Chondrocyte (in vitro differentiated cells): ENCODE results near the gene CMSS1. TPM values are rescaled to one million over a fixed set of nuclear protein-coding genes. Genes with fewer than 3 reads are reported as not detected.

ENCODE experiments used
- DNase-seq: peaks from one replicate; pipeline ENCODE4 v3.0.0; 2021; ENCODE audit warnings: mixed read lengths, low spot score
- H3K27ac Mint-ChIP-seq: one replicate; pipeline ENCODE4 v1.8.0; 2021; ENCODE audit warnings: mild to moderate bottlenecking, moderate library complexity, mixed read lengths; ENCODE audit not compliant: unreplicated experiment
- H3K27me3 Mint-ChIP-seq: 2 replicates; pipeline ENCODE4 v1.8.0; 2021; ENCODE audit warnings: low read depth, mixed read lengths
- H3K36me3 Mint-ChIP-seq: 2 replicates; pipeline ENCODE4 v1.8.0; 2021; ENCODE audit warnings: low read depth, mixed read lengths
- H3K4me1 Mint-ChIP-seq: 2 replicates; pipeline ENCODE4 v1.8.0; 2021; ENCODE audit warnings: low read depth, mild to moderate bottlenecking, mixed read lengths
- H3K4me3 Mint-ChIP-seq: one replicate; pipeline ENCODE4 v1.8.0; 2021; ENCODE audit warnings: mild to moderate bottlenecking, moderate library complexity, mixed read lengths; ENCODE audit not compliant: unreplicated experiment
- H3K9me3 Mint-ChIP-seq: 2 replicates; pipeline ENCODE4 v1.8.0; 2021; ENCODE audit warnings: low read depth, mixed read lengths
- CTCF ChIP-seq: fragments of 200-600 bp; sonication (generic); IDR thresholded peaks from 2 replicates; pipeline ENCODE4 v1.5.0; 2021; ENCODE audit warnings: antibody characterized with exemption, mild to moderate bottlenecking, moderate library complexity
- total RNA-seq: library from RNA; stranded (reverse); gene quantifications from 3 replicates; pipeline ENCODE4 v1.2.1, GENCODE V29; 2021

The CMSS1 gene
- total RNA-seq, 1 donor from 2014 or later = 19.5 TPM

- H3K27ac Mint-ChIP-seq = no peak overlapping the region
- no peak overlapping the region for H3K4me3 Mint-ChIP-seq
- peaks cover 1% of the 10 kb centered on the region for H3K9me3 Mint-ChIP-seq
- H3K36me3 Mint-ChIP-seq = no peaks in the 10 kb centered on the region
- no peaks in the 10 kb centered on the region for H3K27me3 Mint-ChIP-seq
- TF ChIP-seq CTCF = no peak
- peaks cover 25% of the 10 kb centered on the region for H3K4me1 Mint-ChIP-seq
- DNase-seq = no peak
Measured at GRCh38 chr3:99971761-99972160, 154.1 kb downstream of the CMSS1 start.

- DNase-seq = no peak
- no peak overlapping the region for H3K4me3 Mint-ChIP-seq
Measured at GRCh38 chr3:99972380-99973104, 154.9 kb downstream of the CMSS1 start.

GRCh38 chr3:99974989-99975388 is 157.3 kb downstream of the CMSS1 start:
- peaks cover 12% of the 10 kb centered on the region for H3K4me1 Mint-ChIP-seq

More at GRCh38 chr3:99972380-99973104, 154.9 kb downstream of the CMSS1 start:
- H3K9me3 Mint-ChIP-seq = peaks cover 2% of the 10 kb centered on the region
- peaks cover 17% of the 10 kb centered on the region for H3K4me1 Mint-ChIP-seq
- H3K27ac Mint-ChIP-seq = peak overlapping the region; percentile 29
- H3K27me3 Mint-ChIP-seq = no peaks in the 10 kb centered on the region
- no peak for TF ChIP-seq CTCF
- H3K36me3 Mint-ChIP-seq = no peaks in the 10 kb centered on the region

GRCh38 chr3:99976584-99976983 is 158.9 kb downstream of the CMSS1 start:
- Mint-ChIP-seq H3K4me1 (peaks cover 12% of the 10 kb centered on the region), H3K36me3 (no peaks in the 10 kb centered on the region)

More at GRCh38 chr3:99974989-99975388, 157.3 kb downstream of the CMSS1 start:
- Mint-ChIP-seq H3K9me3 (peaks cover 8% of the 10 kb centered on the region), H3K36me3 (no peaks in the 10 kb centered on the region), H3K27ac (no peak overlapping the region), H3K4me3 (no peak overlapping the region), H3K27me3 (no peaks in the 10 kb centered on the region)
- DNase-seq = no peak
- no peak for TF ChIP-seq CTCF

GRCh38 chr3:99978221-99978620 is 160.6 kb downstream of the CMSS1 start:
- Mint-ChIP-seq H3K27ac (no peak overlapping the region), H3K27me3 (no peaks in the 10 kb centered on the region), H3K9me3 (peaks cover 8% of the 10 kb centered on the region), H3K36me3 (no peaks in the 10 kb centered on the region), H3K4me1 (no peaks in the 10 kb centered on the region), H3K4me3 (no peak overlapping the region)
- TF ChIP-seq CTCF = no peak
- DNase-seq = no peak

More at GRCh38 chr3:99976584-99976983, 158.9 kb downstream of the CMSS1 start:
- Mint-ChIP-seq H3K27me3 (no peaks in the 10 kb centered on the region), H3K9me3 (peaks cover 8% of the 10 kb centered on the region), H3K4me3 (no peak overlapping the region), H3K27ac (no peak overlapping the region)
- TF ChIP-seq CTCF = no peak
- no peak for DNase-seq
